Stimulated activated CD8-positive, alpha-beta memory T cell treated with anti-CD3 and anti-CD28 coated beads, Interleukin-15, amount 100 ng/mL, for 1 hour (primary cell): ENCODE measurements around the gene SLCO1A2.
"Not testable (repeated sequence)": the region's sequence is repeated elsewhere in the genome, so short reads cannot be mapped to it uniquely, and the experiment has no call there.

Experiments used
- DNase-seq: peaks from one replicate; pipeline ENCODE4 v3.0.0-alpha.2; 2020; ENCODE audit warnings: low read depth

The SLCO1A2 gene, protein sequence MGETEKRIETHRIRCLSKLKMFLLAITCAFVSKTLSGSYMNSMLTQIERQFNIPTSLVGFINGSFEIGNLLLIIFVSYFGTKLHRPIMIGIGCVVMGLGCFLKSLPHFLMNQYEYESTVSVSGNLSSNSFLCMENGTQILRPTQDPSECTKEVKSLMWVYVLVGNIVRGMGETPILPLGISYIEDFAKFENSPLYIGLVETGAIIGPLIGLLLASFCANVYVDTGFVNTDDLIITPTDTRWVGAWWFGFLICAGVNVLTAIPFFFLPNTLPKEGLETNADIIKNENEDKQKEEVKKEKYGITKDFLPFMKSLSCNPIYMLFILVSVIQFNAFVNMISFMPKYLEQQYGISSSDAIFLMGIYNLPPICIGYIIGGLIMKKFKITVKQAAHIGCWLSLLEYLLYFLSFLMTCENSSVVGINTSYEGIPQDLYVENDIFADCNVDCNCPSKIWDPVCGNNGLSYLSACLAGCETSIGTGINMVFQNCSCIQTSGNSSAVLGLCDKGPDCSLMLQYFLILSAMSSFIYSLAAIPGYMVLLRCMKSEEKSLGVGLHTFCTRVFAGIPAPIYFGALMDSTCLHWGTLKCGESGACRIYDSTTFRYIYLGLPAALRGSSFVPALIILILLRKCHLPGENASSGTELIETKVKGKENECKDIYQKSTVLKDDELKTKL

DNA sequence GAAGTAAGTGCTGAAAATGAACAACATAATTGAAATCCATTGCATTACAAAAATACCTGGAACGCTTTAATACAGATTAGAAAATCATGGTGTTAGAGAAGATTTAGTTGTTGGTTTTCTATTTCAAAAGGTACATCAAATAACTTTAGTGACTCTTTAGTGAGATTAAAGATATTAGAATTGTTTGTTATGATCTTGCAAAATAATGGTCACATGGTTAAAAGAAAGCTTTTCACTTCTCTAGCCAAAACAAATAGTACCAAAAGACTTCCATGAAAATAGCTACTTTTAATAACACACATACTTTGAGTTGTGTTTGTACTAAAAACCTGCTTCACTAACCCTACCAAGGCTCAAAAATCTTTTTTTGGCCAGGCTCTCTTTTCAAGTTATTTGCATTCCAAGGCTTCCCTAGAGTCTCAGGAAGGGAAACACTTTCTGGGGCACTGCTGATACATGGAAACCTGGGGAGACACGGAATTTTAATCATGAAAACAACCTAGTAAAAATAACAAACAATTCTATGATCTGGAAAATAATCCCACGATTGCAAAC, at the start of gene SLCO1A2:
TSS of gene SLCO1A2 (minus strand) at position 147 of the 555 bp plus-strand sequence. CDS start 270 bp downstream, outside the sequence.
- DNase-seq = no peak

DNA sequence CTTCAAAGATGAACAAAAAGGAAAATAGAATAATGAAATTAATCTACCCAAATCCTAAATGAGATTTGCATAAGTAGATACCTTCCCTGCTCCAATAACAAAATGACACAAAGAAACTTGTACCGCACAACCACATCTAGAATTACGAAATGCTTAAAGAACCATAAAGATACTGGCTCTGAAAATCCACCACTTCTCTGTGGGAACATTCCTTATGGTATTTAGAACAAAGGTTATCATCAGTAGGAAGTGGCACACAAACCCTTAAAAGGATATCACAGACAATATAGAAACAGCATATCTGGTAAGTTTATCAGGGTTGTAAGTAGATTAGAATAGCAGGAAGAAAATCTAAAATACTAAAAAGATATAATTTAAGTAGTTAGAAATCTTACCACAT, 49.5 kb upstream of the SLCO1A2 start:
- no peak for DNase-seq

DNA sequence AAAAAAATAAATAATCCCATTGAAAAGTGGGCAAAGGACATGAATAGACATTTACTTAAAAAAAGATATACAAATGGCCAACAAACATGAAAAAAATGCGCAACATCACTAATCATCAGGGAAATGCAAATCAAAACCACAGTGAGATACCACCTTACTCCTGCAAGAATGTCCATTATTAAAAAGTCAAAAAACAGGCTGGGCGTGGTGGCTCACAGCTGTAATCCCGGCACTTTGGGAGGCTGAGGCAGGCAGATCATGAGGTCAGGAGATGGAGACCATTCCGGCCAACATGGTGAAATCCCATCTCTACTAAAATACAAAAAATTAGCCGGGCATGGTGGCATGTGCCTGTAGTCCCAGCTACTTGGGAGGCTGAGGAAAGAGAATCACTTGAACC, 46.6 kb upstream of the SLCO1A2 start:
- DNase-seq = not testable (repeated sequence)

DNA sequence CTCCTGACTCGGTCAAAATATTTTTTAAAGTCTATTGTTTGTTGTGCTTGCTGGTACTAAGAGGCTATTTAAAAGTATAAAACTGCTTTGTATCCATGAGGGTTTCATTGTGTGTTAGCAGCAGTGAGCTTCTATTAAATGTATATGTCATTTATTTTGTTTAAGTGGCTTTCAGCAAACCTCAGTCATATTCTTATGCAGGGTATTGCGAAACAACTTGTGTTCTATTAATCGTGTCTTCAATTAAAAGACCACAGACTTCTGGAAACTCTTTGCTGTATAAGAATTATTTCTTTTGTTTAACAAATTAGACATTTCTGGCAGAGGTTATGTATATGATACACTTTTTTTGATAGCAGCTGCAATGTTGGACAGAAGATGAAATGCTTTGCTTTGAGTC, 44.5 kb upstream of the SLCO1A2 start:
- DNase-seq = no peak

DNA sequence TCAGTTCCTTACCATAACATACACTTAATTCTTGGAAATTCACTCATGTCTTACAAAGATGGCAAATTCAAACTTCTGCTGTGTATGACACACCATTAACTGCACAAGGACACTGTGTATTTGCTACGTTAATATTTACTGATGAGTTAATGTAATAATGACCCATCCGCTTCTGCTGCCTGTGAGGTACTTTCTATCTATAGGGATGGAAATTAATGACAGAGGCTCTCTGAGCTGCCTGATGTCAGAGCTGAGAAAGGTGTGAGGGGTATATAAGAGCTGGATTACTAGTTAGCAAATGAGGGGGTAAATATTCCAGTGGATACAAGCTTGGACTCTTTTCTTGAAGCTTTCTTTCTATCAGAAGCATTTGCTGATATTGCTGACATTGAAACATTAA, 37.9 kb upstream of the SLCO1A2 start, which contains the start of gene IAPP:
TSS of gene IAPP (plus strand) at position 301 of the 400 bp plus-strand sequence. CDS start 450 bp downstream, outside the sequence.
- no peak for DNase-seq

DNA sequence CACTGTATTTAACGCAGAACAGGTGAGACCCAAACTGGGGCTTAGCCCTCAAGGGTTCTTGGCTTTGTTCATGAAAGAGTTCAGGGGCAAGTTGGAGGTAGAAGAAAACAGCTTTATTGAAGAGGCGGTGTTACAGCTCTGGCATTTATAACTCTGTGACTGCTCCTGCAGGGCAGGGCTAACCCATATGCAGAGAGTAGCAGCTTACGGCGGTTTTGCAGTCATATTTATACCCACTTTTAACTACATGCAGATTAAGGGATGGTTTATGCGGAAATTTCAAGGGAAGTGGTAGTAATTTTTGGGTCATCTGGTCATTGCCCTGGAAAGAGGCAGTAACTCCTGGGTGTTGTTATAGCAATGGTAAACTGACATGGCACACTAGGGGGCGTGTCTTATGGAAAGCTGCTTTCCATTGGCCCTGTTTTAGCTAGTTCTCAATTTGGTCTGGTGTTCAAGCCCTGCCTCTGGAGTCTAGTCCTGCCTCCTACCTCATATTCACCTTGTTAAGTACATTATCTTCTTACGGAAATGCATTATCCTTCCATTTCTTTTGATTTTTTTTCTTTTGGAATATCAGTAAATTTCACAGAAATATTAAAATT, 36.2 kb upstream of the SLCO1A2 start:
- DNase-seq = no peak

DNA sequence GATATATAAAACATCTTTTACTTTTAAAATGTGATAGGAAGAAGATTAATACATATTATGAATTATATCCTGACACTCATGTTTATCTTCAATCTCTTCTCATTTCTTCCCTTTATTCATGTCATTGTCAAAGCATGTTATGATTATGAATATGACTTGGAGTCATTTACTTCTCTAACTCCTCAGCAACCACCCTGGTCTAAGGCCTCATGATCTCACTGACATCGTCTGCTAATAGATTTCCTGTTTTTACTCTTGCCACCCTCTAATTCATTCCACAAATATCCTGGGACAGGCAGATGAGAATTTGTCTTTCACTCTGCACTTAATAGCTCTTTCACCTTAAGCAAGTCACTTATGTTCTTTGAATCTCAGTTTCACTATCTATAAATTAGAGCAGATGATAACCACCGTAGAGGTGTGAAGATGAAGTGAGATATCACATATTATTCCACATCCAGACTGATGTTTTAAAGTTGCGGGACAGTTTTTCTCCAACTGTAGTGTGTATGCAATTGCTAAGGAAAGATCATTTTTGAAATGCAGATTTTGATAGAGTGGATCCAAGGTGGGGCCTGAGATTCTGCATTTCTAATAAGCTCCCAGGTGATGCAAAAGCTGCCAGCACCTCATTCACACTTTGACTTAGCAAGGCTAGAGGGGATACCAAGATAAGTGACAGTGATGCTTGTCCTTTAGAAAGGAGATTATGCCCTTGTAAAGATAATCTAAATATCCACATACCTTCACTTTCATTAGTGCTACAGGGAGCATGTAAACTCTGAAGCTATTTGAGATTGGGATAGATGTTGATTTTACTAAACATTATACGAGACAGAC, 34.6 kb upstream of the SLCO1A2 start:
- no peak for DNase-seq

DNA sequence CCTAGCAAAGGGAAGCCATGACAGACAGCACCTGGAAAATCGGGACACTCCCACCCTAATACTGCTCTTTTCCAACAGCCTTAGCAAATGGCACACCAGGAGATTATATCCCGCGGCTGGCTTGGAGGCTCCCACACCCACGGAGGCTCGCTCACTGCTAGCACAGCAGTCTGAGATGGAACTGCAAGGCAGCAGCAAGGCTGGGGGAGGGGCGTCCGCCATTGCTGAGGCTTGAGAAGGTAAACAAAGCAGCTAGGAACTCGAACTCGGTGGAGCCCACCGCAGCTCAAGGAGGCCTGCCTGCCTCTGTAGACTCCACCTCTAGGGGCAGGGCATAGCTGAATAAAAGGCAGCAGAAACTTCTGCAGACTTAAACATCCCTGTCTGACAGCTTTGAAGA, 25.9 kb upstream of the SLCO1A2 start:
- not testable (repeated sequence) for DNase-seq

DNA sequence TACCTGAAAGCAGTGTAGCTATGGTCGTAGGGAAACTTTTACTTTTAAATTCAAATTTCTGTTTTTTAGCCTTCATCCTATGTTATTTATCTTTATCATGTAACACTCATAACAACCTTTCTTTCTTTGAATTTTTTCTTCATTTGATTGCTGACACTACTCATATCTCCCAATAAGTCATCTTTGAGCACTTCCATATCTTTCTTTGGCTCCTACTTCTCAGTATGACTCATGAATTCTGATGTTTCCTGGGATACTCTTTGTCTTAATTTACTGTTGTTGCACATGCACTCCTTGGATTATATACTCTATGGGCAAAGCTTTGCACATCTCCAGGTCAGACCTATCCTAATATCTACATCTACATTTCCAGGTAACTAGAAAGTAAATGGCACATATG, 19.9 kb upstream of the SLCO1A2 start:
- no peak for DNase-seq

DNA sequence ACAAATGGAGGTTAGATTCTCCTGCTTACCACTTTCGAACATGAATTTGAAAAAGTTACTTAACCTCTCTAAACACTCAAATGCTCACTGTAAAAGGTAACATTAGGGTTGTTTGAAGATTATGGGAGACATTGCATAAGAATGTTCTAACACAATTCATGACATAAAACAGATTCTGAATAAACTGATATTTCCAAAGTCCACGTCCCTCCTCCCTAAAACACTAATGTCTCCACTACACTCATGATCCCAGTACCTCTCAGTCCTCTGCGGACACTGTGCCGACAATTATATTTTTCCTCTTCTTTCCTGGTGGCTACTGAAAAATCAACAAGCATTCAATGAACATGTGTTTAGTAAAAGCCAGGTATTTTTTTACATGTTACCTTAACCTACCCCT, 19.2 kb upstream of the SLCO1A2 start:
- no peak for DNase-seq

DNA sequence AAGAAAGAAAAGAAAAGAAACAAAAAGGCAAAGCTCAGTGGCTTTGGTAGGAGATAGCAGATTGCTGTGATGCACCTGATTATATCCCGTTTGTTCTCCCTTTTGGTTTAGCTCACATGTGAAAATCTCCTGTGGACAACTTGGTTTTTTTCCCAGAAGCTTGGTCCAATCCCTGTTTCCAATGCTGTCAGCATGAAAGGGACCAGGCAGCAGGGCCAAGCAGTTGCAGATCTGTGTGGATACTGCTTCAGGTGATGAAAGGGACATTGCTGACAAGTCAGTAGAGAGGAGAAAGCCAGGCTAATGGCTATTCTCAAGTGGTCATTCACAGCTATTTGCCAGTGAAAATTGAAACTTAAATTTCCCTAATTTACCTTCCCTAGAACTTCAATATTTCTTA, 18.8 kb upstream of the SLCO1A2 start:
- no peak for DNase-seq

DNA sequence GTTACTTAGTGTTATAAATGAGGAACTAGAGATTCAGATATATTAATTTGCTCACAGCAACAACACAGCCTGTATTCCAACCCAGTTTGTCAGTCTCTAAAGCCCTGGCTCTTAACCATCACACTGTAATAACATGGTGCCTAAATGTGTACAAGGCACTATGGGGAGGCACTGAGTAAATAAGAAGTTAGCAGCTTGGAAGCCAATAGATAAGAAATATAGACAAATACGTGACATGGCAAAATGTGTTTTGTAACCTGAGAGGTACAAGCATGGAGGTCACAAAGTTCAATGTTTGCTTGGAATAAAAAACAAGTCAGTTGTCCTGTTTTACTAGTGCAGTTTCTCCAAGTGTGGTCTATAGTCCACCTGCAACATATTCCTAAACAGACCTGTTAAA, 16.3 kb upstream of the SLCO1A2 start:
- DNase-seq = no peak

DNA sequence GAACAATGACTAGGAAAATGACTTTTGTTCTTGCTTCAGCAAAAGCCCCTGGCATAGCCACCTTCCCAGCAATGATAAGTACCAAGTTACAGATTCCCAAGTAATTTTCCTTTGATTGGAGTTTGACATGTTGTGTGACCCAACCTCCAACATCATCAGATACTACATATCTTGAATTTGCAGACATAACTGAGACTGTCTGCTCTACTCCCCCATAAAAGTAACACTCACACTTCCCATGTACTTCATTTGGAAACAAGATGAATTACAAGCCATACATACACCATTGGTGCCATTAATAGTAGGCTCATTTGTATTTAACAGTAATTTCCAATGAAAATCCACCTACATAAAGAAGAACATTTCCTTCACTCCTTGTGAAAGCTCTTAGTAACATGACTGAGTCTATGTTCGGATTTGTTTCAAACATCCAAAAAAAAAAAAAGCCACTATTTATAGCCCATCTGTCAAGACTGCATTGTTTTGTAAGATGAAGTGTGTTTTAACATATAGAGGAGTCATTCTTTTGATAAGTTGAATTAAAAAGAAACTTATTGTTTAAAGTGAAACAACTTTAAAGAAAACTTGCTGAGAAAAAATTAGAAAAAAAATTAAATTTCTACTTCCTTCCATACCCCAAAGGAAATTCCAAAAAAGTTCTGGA, 12.0 kb upstream of the SLCO1A2 start:
- DNase-seq = no peak

DNA sequence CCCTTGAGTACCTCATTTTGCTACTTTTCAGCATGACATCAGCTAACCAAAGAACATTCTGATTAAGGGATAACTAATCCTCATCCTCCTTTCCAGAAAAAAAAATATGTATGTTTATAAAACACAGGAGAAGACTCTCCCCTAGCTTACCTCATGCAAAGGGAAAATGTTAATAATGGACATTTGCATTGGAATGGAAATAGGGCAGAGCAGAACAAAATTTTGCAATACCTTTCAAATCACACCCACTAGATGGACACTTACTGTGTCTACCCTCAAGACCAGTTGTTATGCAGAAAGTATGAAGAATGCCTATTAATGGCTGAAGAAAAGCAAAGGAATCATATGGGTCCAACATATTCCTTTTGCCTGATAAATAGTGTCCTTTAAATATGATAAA, 8.9 kb upstream of the SLCO1A2 start:
- DNase-seq = no peak

DNA sequence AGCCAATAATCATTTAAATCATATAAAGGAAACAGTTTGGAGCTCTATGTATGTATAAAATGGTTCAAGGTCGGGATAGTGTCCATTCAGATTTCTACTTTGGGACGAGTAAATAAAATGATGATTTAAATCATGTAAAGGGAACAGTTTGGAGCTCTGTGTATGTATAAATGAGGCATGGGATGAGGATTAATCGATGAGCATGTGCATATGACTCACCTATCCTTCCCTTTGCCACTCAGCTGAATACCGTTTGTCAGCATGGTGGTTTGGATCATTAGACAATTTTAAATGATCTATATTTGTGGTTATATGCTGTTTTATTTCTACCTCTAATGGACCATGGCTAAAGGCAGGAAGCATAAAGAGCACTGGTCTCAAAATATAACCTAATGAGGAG, 7.1 kb upstream of the SLCO1A2 start:
- no peak for DNase-seq

DNA sequence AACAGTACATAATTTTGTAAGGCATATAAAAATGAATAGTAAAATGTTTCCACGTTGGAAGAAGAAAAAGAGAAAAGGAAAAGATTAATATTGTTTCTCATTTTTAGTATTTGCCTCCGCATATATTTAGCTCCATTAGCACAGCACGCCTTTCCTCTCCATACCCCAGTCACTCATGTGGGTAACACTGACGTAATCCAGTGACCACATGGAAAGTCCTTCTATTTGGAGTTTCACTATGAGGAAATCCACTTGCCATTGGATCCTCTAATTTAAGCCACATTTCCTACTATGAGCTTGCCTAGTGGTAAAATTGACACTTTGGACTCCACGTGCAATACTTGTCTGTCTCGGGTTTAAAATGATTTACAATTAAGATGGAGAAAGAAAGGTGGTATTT, 5.7 kb upstream of the SLCO1A2 start:
- DNase-seq = no peak

DNA sequence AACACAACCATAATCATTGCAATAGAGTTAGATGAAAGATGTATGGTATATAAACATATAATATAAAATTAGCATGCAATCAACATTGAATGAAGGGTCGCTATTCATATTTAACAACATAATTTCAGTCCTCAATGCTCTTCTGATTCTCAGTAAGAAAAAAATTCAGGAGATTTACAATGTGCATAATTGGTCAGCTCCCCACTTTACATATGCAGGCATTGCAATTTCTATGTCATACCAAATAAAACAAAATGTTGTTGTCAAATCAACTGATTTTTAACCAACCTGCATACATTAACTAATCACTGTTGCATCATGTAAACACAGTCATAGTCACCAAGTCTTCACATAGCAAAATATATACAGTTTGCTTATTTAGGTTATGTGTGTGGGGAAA, 5.2 kb upstream of the SLCO1A2 start:
- no peak for DNase-seq

DNA sequence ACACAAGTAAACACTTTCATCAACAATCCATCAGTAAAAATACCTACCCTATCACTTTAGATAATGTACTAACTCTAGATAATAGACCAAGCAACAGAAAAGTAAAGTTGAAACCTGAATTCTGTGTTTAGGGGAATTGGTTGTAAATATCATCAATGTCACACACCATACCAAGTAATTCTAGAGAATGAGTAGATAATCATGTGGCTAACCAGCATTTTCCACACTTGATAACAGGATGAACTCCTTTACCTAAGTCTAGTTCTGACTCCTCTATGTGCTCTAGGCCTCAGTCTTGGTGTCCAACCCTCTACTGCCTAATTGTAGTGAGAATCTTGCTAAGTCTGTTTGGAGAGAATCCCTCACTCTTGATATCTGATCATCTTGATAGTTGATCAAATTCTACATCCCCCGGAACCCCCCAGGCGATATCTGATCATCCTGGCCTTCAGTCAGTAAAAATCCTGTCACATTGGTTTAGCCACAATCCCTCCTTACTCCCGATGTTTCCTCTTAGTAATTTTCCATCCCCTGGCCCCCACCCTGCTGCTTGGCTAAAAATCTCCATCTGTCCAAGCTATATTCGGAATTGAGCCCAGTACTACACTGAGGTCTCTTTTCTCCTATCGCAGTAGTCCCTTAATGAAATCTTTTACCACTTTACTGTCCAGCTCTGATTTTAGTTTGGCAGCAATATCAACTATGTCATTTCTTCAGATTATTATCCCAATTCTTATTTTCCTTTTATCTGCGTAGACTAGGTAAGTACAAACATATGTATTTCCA, 3.4 kb upstream of the SLCO1A2 start:
- no peak for DNase-seq

DNA sequence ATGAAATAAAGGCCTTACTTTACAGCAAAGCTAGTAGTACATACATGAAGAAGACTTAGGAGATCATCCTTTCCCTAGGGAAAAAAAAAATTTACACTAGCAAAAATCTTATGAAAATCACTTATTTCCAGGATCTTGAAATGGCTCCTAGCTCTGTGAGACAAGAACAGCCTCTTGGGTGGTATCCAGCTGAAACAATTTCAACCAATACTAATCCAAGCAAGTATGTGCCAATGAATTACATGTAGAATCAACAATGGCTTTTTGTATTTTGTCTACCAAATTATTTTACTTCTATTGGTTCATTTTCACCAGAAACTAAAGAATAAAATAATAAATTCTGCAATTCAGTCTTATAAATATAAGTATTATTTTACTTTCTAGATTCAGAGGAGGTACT, 2.7 kb upstream of the SLCO1A2 start:
- no peak for DNase-seq

DNA sequence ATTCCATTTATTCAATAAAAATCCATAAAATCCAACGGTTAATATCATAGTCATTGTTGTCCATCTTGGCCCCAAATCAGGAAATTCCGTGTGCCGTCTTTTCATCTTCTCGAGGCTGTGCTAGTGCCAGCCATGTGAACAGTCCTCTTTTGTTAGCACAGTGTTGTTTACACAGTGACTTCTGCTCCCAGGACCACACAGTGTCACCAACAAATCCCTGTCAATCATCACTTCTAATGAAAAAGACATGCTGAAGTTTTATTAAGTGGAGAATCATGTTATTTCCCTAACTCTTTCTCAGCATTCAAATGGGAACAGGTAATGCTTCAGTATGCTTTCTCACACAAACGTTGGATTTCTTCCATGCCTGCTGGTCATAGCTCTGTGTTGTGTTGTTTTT, 1.9 kb upstream of the SLCO1A2 start:
- DNase-seq = no peak
